SU-DHL-6 (cell line): ENCODE data around the gene KIF13A.

Experiments
- H2AFZ ChIP-seq: fragments of 200-600 bp; sonication (generic); 2 replicates; pipeline ENCODE4 v1.6.1; 2014; ENCODE audit warnings: low read depth, mild to moderate bottlenecking, moderate library complexity, mixed read lengths, antibody characterized with exemption, low read length; ENCODE audit not compliant: severe bottlenecking
- H3F3A ChIP-seq: fragments of 200-600 bp; shearing (Covaris generic); 2 replicates; pipeline ENCODE4 v1.6.0; 2016; ENCODE audit warnings: antibody characterized with exemption, mild to moderate bottlenecking; ENCODE audit not compliant: insufficient read depth
- H3K27ac ChIP-seq: fragments of 200-600 bp; sonication (generic); 2 replicates; pipeline ENCODE4 v1.5.1; 2016; ENCODE audit warnings: low read depth, mild to moderate bottlenecking, low read length, moderate library complexity, mixed read lengths
- H3K27me3 ChIP-seq: fragments of 200-600 bp; sonication (generic), shearing (Covaris generic); 2 replicates; pipeline ENCODE4 v1.6.0; 2014; ENCODE audit warnings: mild to moderate bottlenecking, low read length
- H3K36me3 ChIP-seq: fragments of 200-600 bp; sonication (generic); 2 replicates; pipeline ENCODE4 v1.6.1; 2014; ENCODE audit warnings: mild to moderate bottlenecking, low read length, mixed read lengths
- H3K4me2 ChIP-seq: fragments of 300-600, 200-600 bp; shearing (Covaris generic), sonication (generic); 2 replicates; pipeline ENCODE4 v1.6.0; 2014; ENCODE audit warnings: low read length, low read depth, mild to moderate bottlenecking; ENCODE audit not compliant: poor library complexity, severe bottlenecking
- H3K4me3 ChIP-seq: fragments of 200-600 bp; sonication (generic); 2 replicates; pipeline ENCODE4 v1.5.1; 2014; ENCODE audit warnings: antibody characterized with exemption, low read length, mild to moderate bottlenecking, mixed read lengths; ENCODE audit not compliant: insufficient read depth, poor library complexity, severe bottlenecking
- H3K79me2 ChIP-seq: fragments of 200-600 bp; sonication (generic); 2 replicates; pipeline ENCODE4 v1.6.1; 2014; ENCODE audit warnings: mild to moderate bottlenecking, low read length, moderate library complexity; ENCODE audit not compliant: insufficient read depth
- H3K9ac ChIP-seq: fragments of 200-600 bp; sonication (generic); 2 replicates; pipeline ENCODE4 v1.7.0; 2014; ENCODE audit warnings: mild to moderate bottlenecking, low read length
- H3K9me2 ChIP-seq: fragments of 200-600 bp; sonication (generic); replicated peaks from 2 replicates; pipeline ENCODE4 v1.6.1; 2014; ENCODE audit warnings: low read length; ENCODE audit not compliant: insufficient read depth
- H3K9me3 ChIP-seq: fragments of 200-600 bp; sonication (generic); 2 replicates; pipeline ENCODE4 v1.6.1; 2014; ENCODE audit warnings: low read length, mixed read lengths; ENCODE audit not compliant: insufficient read depth
- H4K20me1 ChIP-seq: fragments of 200-600 bp; sonication (generic); 2 replicates; pipeline ENCODE4 v1.6.1; 2014; ENCODE audit warnings: low read depth, mild to moderate bottlenecking, antibody characterized with exemption, low read length, moderate library complexity, mixed read lengths
- CTCF ChIP-seq: fragments of 200-600 bp; sonication (generic); IDR thresholded peaks from one replicate; pipeline ENCODE4 v1.5.1; 2017; ENCODE audit warnings: antibody characterized with exemption, mild to moderate bottlenecking, low read length, moderate library complexity; ENCODE audit not compliant: insufficient read depth, poor library complexity, severe bottlenecking
- EZH2phosphoT487 ChIP-seq: fragments of 200-600 bp; sonication (generic), shearing (Covaris generic); conservative IDR thresholded peaks from 2 replicates; pipeline ENCODE4 v1.6.1; 2018; ENCODE audit warnings: mild to moderate bottlenecking, antibody characterized with exemption, low read length, moderate library complexity, mixed read lengths

The KIF13A gene

GRCh38 chr6:17768388-17768787 lies 219.0 kb downstream of the KIF13A start:
- Histone ChIP-seq H3F3A (no peaks in the 10 kb centered on the region), H2AFZ (no peak overlapping the region), H3K27me3 (no peaks in the 10 kb centered on the region), H3K9me3 (no peaks in the 10 kb centered on the region), H4K20me1 (no peaks in the 10 kb centered on the region; the same call in 1 of the 2 replicates), H3K9ac (no peak overlapping the region), H3K79me2 (no peaks in the 10 kb centered on the region), H3K36me3 (no peaks in the 10 kb centered on the region), H3K9me2 (no peaks in the 10 kb centered on the region), H3K27ac (no peak overlapping the region), H3K4me3 (no peak overlapping the region), H3K4me2 (no peak overlapping the region)
- TF ChIP-seq EZH2phosphoT487 (no peak), CTCF (no peak)

GRCh38 chr6:17762651-17763050 lies 224.8 kb downstream of the KIF13A start:
- TF ChIP-seq CTCF, result no peak
- Histone ChIP-seq H3K4me3 (no peak overlapping the region), H4K20me1 (no peaks in the 10 kb centered on the region; the same call in 1 of the 2 replicates)

GRCh38 chr6:17758119-17758518 lies 229.3 kb downstream of the KIF13A start:
- Histone ChIP-seq H3F3A (no peaks in the 10 kb centered on the region), H3K27ac (no peak overlapping the region), H2AFZ (no peak overlapping the region), H3K9me2 (no peaks in the 10 kb centered on the region), H3K79me2 (no peaks in the 10 kb centered on the region), H3K9ac (no peak overlapping the region), H3K4me3 (no peak overlapping the region), H4K20me1 (no peaks in the 10 kb centered on the region), H3K36me3 (no peaks in the 10 kb centered on the region), H3K9me3 (no peaks in the 10 kb centered on the region), H3K4me2 (no peak overlapping the region), H3K27me3 (no peaks in the 10 kb centered on the region)
- TF ChIP-seq CTCF (no peak), EZH2phosphoT487 (no peak)

More at GRCh38 chr6:17762651-17763050, 224.8 kb downstream of the KIF13A start:
- no peaks in the 10 kb centered on the region for H3K36me3 ChIP-seq
- H2AFZ ChIP-seq, result no peak overlapping the region
- H3F3A ChIP-seq, result no peaks in the 10 kb centered on the region
- H3K79me2 ChIP-seq, result no peaks in the 10 kb centered on the region
- H3K27ac ChIP-seq, result no peak overlapping the region
- no peak overlapping the region for H3K9ac ChIP-seq
- no peak overlapping the region for H3K4me2 ChIP-seq
- H3K9me2 ChIP-seq, result no peaks in the 10 kb centered on the region
- no peaks in the 10 kb centered on the region for H3K9me3 ChIP-seq
- H3K27me3 ChIP-seq, result no peaks in the 10 kb centered on the region
